Neutrophil (primary cell): ENCODE measurements around the gene MYL5.
A peak's percentile ranks its signal among the peaks of the same experiment; 100 is the strongest.
"Not testable (repeated sequence)": the region's sequence is repeated elsewhere in the genome, so short reads cannot be mapped to it uniquely, and the experiment has no call there.

ENCODE experiments used
- H3K27ac ChIP-seq: fragments of 200-600 bp; sonication (generic); 2 replicates; pipeline ENCODE4 v1.5.1; 2016; ENCODE audit warnings: mild to moderate bottlenecking, moderate library complexity
- H3K27me3 ChIP-seq: fragments of 200-600 bp; sonication (generic); 2 replicates; pipeline ENCODE4 v1.6.0; 2016; ENCODE audit warnings: mild to moderate bottlenecking
- H3K36me3 ChIP-seq: fragments of 200-600 bp; sonication (generic); 2 replicates; pipeline ENCODE4 v1.5.1; 2017
- H3K4me1 ChIP-seq, 2 experiments: fragments of 200-600 bp in 1 of 2; sonication (generic) in 1 of 2; 1 replicate in 1 of 2; 2 replicates in 1 of 2; pipeline versions ENCODE4 v1.5.1 to v1.6.1; 2013 to 2016; ENCODE audit warnings: low read depth in 1 of 2, low read length in 1 of 2, mild to moderate bottlenecking in 1 of 2, moderate library complexity in 1 of 2; ENCODE audit not compliant: control insufficient read depth in 1 of 2, insufficient read depth in 1 of 2
- H3K4me3 ChIP-seq, 2 experiments: fragments of 200-600 bp in 1 of 2; sonication (generic) in 1 of 2; 1 replicate in 1 of 2; 2 replicates in 1 of 2; pipeline ENCODE4 v1.5.1; 2013 to 2016; ENCODE audit warnings: low read depth in 1 of 2, low read length in 1 of 2, mild to moderate bottlenecking in 1 of 2, moderate library complexity in 1 of 2
- H3K9me3 ChIP-seq: fragments of 200-600 bp; sonication (generic); 2 replicates; pipeline ENCODE4 v1.5.1; 2016
- TF ChIP-seq, protein P1 (sequence below): fragments of 200-600 bp; sonication (generic); IDR thresholded peaks from 2 replicates; pipeline ENCODE4 v1.5.1; 2016; ENCODE audit warnings: antibody characterized with exemption

The MYL5 gene

DNA sequence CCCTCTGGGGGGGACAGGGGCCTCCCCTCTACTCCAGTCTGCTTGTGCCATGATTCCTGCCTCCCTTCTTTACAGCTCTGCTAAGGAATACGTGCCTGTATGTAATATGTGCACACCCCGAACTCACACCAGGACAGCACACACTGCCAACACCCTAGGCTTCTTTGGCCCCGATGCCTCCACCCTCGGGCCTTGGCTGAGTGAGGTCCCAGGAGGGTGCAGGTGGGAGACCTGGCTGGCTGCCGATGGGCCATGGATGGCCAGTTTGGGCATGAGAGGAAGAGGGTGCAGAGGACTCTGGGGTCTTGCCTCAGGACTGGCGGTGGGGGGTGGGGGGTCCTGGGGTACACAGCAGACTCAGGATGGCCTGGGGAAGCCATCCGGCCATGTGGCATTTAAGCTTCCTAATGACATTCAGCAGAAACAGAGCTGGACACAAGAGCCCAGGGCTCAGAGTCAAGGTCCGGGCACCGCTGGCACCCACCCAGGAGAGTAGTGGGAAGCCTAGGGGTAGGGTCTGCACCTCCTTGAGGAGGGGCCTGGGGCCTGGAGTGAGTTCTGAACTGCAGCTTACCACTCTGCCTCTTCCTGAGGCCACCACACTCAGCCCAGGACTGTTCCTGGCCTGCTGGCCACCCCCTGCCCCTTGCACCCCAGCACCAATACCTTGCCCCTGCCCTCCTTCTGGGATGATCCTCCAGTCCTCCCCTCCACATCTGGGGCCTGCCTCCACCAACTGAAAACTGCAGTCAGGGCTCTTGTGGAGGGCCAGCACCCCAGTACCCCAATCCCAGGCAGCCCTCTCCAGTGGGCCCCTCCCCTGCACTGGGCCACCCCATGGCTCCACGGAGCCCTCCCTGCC lies 29.2 kb downstream of the MYL5 start:
- no peaks in the 10 kb centered on the region for H3K27me3 ChIP-seq
- no peak overlapping the region for H3K27ac ChIP-seq
- TF ChIP-seq, protein P1, sequence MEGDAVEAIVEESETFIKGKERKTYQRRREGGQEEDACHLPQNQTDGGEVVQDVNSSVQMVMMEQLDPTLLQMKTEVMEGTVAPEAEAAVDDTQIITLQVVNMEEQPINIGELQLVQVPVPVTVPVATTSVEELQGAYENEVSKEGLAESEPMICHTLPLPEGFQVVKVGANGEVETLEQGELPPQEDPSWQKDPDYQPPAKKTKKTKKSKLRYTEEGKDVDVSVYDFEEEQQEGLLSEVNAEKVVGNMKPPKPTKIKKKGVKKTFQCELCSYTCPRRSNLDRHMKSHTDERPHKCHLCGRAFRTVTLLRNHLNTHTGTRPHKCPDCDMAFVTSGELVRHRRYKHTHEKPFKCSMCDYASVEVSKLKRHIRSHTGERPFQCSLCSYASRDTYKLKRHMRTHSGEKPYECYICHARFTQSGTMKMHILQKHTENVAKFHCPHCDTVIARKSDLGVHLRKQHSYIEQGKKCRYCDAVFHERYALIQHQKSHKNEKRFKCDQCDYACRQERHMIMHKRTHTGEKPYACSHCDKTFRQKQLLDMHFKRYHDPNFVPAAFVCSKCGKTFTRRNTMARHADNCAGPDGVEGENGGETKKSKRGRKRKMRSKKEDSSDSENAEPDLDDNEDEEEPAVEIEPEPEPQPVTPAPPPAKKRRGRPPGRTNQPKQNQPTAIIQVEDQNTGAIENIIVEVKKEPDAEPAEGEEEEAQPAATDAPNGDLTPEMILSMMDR: no peak
- peaks cover 43 to 61% of the 10 kb centered on the region in 2 experiments for H3K4me1 ChIP-seq
- no peaks in the 10 kb centered on the region for H3K36me3 ChIP-seq
- no peaks in the 10 kb centered on the region for H3K9me3 ChIP-seq
- no peak overlapping the region for H3K4me3 ChIP-seq

DNA sequence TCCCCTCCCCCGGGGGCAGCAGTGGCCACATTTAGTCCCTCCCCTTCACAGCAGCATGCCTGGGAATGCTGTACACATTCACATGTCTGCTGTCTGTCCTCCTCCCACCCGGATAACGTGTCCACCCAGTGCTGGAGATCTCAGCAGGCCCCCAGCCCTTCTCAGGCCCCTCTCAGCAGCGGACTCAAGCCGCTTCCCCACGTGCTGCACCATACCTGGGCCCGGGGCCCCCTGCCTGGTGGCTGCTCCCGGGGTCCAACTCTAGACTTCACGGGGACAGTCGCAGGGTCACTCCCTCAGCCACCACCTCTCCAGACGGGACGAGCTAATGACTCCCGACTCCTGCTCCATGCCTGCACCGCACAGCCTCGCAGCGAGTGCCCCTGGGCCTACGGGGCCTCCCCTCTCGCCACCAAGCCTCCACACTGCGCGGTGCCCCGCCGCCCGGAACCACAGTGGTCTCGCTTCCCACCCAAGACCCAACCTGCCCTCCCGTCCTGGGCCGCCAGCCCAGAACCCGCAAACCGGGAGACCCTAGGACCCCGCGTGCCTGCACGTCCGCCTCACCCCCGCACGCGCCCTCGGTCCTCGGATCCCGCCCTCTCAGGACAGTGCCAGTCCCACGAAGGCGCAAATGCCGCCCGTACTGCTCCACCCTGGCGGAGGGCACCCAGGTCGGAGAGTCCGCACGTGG lies 30.0 kb downstream of the MYL5 start:
- no peaks in the 10 kb centered on the region for H3K27me3 ChIP-seq
- H3K4me3 ChIP-seq: peak overlapping the region; percentile 77 to 97
- peaks cover 43 to 61% of the 10 kb centered on the region in 2 experiments for H3K4me1 ChIP-seq
- H3K9me3 ChIP-seq: no peaks in the 10 kb centered on the region
- TF ChIP-seq, protein P1: no peak
- H3K36me3 ChIP-seq: no peaks in the 10 kb centered on the region
- H3K27ac ChIP-seq: peak overlapping the region; percentile 86

DNA sequence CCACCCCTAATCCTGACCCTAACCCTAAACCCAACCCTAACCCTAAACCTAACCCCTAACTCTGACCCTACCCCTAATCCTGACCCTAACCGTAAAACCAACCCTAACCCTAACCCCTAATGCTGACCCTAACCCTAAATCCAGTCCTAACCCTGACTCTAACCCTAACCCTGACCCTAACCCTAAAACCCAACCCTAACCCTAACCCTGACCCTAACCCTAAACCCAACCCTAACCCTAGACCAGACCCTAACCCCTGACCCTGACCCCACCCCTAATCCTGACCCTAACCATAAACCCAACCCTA lies 30.6 kb downstream of the MYL5 start:
- Histone ChIP-seq H3K36me3 (no peaks in the 10 kb centered on the region), H3K27me3 (no peaks in the 10 kb centered on the region), H3K27ac (peak overlapping the region; percentile 86), H3K4me1 (peaks cover 43 to 61% of the 10 kb centered on the region in 2 experiments), H3K4me3 (peak overlapping the region; percentile 77 to 97), H3K9me3 (no peaks in the 10 kb centered on the region)
- TF ChIP-seq, protein P1: no peak

DNA sequence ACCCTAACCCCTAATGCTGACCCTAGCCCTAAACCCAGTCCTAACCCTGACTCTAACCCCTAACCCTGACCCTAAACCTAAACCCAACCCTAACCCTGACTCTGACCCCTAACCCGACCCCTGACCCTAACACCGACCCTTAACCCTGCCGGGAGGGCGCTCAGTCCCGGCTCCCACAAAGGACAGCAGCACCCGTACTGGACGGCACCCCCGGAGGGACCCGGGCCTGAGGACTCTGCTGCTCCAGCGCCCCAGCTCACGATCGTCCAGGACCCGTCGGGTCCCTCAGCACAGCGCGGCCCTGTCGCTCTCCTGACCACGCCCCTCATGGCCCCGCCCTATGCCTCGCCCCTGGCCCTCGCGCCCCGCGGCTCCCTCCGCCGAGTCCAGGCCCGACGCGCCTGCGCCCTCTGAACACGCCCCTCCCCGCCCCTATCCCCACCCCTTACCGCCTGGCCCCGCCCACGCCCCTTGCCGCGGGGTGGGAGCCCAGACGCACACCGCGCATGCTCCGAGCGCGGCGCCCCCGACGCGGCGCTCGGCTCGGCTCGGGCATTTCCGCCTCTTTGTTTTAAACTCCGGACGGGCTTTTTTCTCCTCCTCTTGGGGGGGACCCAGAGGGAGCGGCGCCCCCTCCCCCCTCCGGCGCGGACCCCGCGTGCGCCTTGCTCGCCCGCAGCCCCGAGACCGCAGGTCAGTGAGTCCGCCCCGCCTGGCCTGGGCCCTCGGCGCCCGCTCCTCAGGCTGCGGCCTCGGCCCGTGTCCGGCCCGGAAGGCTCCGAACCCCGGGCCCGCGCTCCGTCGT lies 31.1 kb downstream of the MYL5 start, which contains the start of gene PCGF3:
PCGF3 (plus strand) TSS at position 555 of the 805 bp plus-strand sequence. CDS start 27,849 bp downstream, outside the sequence.
- Histone ChIP-seq H3K36me3 (no peaks in the 10 kb centered on the region), H3K27me3 (no peaks in the 10 kb centered on the region), H3K27ac (peak within 1 kb of the TSS; percentile 86), H3K4me1 (peaks cover 47 to 63% of the 10 kb centered on the region in 2 experiments), H3K9me3 (no peaks in the 10 kb centered on the region), H3K4me3 (peak within 1 kb of the TSS; percentile 77 to 97)
- TF ChIP-seq, protein P1: no peak

DNA sequence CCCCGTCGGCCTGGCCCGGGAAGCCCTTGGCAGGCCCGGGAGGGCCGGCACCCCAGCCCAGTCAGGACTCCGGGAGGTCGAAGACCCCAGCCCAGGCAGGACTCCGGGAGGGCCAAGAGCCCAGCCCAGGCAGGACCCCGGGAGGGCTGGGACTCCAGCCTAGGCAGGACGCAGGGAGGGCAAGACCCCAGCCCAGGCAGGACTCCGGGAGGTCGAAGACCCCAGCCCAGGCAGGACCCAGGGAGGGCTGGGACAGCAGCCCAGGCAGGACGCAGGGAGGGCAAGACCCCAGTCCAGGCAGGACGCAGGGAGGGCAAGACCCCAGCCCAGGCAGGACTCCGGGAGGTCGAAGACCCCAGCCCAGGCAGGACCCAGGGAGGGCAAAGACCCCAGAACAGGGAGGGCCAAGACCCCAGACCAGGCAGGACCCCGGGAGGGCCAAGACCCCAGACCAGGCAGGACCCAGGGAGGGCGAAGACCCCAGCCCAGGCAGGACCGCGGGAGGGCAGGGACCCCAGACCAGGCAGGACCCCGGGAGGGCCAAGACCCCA lies 31.8 kb downstream of the MYL5 start:
- Histone ChIP-seq H3K4me3 (peak overlapping the region; percentile 77 to 97), H3K27ac (peak overlapping the region; percentile 86), H3K4me1 (peaks cover 54 to 69% of the 10 kb centered on the region in 2 experiments)
- not testable (repeated sequence) for H3K36me3 ChIP-seq, H3K9me3 ChIP-seq, H3K27me3 ChIP-seq
